HG03575 (cell line): Measurements from ENCODE around the gene LPAR1.
"Not testable (repeated sequence)": the region's sequence is repeated elsewhere in the genome, so short reads cannot be mapped to it uniquely, and the experiment has no call there.

Experiments
- ATAC-seq: cut with Tn5 transposase; IDR thresholded peaks from one replicate; pipeline ENCODE4 v1.9.1; 2021; ENCODE audit not compliant: unreplicated experiment, insufficient number of reproducible peaks, low FRiP score; ENCODE audit errors: extremely low read depth

Gene LPAR1

GRCh38 chr9:111038331-111039230 lies at the start of gene LPAR1:
TSS of gene LPAR1 (minus strand) at chr9:111038470. CDS start at chr9:110972117, 66,353 bp downstream.
- no peak for ATAC-seq

GRCh38 chr9:111078391-111079038 lies 40.2 kb upstream of the LPAR1 start:
- no peak for ATAC-seq

GRCh38 chr9:111076519-111076918 lies 38.2 kb upstream of the LPAR1 start:
- ATAC-seq: no peak

- ATAC-seq: no peak
Measured at GRCh38 chr9:111076042-111076441, 37.8 kb upstream of the LPAR1 start.

- no peak for ATAC-seq
Measured at GRCh38 chr9:111074395-111074794, 36.1 kb upstream of the LPAR1 start.

- no peak for ATAC-seq
Measured at GRCh38 chr9:111069183-111069582, 30.9 kb upstream of the LPAR1 start.

- ATAC-seq: no peak
Measured at GRCh38 chr9:111068771-111069170, 30.5 kb upstream of the LPAR1 start.

GRCh38 chr9:111068383-111068730 lies 30.1 kb upstream of the LPAR1 start:
- no peak for ATAC-seq

- no peak for ATAC-seq
Measured at GRCh38 chr9:111066468-111066867, 28.2 kb upstream of the LPAR1 start.

GRCh38 chr9:111065414-111065813 lies 27.1 kb upstream of the LPAR1 start:
- no peak for ATAC-seq

- ATAC-seq: no peak
Measured at GRCh38 chr9:111064160-111064837, 26.0 kb upstream of the LPAR1 start.

GRCh38 chr9:111063332-111063731 lies 25.1 kb upstream of the LPAR1 start:
- ATAC-seq: no peak

- no peak for ATAC-seq
Measured at GRCh38 chr9:111058166-111058565, 19.9 kb upstream of the LPAR1 start.

GRCh38 chr9:111056538-111056937 lies 18.3 kb upstream of the LPAR1 start:
- no peak for ATAC-seq

- ATAC-seq: no peak
Measured at GRCh38 chr9:111052791-111053190, 14.5 kb upstream of the LPAR1 start.

GRCh38 chr9:111051400-111051799 lies 13.1 kb upstream of the LPAR1 start:
- no peak for ATAC-seq

- no peak for ATAC-seq
Measured at GRCh38 chr9:111050819-111051218, 12.5 kb upstream of the LPAR1 start.

GRCh38 chr9:111047287-111047686 lies 9.0 kb upstream of the LPAR1 start:
- not testable (repeated sequence) for ATAC-seq

- no peak for ATAC-seq
Measured at GRCh38 chr9:111041902-111042301, 3.6 kb upstream of the LPAR1 start.

GRCh38 chr9:111040494-111040893 lies 2.2 kb upstream of the LPAR1 start:
- ATAC-seq: no peak
